GM19025 (cell line): ENCODE measurements around the gene CNBP.
"Not testable (repeated sequence)": the region's sequence is repeated elsewhere in the genome, so short reads cannot be mapped to it uniquely, and the experiment has no call there.

ENCODE experiments used
- ATAC-seq: cut with Tn5 transposase; IDR thresholded peaks from one replicate; pipeline ENCODE4 v1.9.1; 2021; ENCODE audit warnings: mild to moderate bottlenecking, low read depth, moderate library complexity; ENCODE audit not compliant: unreplicated experiment

The CNBP gene

GRCh38 chr3:129185783-129186182, 2.1 kb upstream of the CNBP start:
- no peak for ATAC-seq

GRCh38 chr3:129184784-129185542, 1.3 kb upstream of the CNBP start:
- not testable (repeated sequence) for ATAC-seq

GRCh38 chr3:129184396-129184657, 631 bp upstream of the CNBP start:
- ATAC-seq, result no peak

- no peak for ATAC-seq
Observed at GRCh38 chr3:129182390-129183185, 1.1 kb downstream of the CNBP start.

GRCh38 chr3:129181819-129182218, 1.9 kb downstream of the CNBP start:
- ATAC-seq, result no peak

- ATAC-seq, result no peak
Observed at GRCh38 chr3:129180461-129180860, 3.2 kb downstream of the CNBP start.

GRCh38 chr3:129176051-129176450, 7.6 kb downstream of the CNBP start:
- ATAC-seq, result no peak

GRCh38 chr3:129173725-129174124, 10.0 kb downstream of the CNBP start:
- no peak for ATAC-seq

- no peak for ATAC-seq
Observed at GRCh38 chr3:129173206-129173605, 10.5 kb downstream of the CNBP start.

- no peak for ATAC-seq
Observed at GRCh38 chr3:129166579-129167332, 16.9 kb downstream of the CNBP start.

- not testable (repeated sequence) for ATAC-seq
Observed at GRCh38 chr3:129165594-129165993, 18.1 kb downstream of the CNBP start.

- no peak for ATAC-seq
Observed at GRCh38 chr3:129164500-129164899, 19.2 kb downstream of the CNBP start.

GRCh38 chr3:129162729-129163579, 20.7 kb downstream of the CNBP start:
- ATAC-seq, result no peak

- ATAC-seq, result no peak
Observed at GRCh38 chr3:129161860-129162271, 21.8 kb downstream of the CNBP start.

GRCh38 chr3:129160891-129161859, 22.5 kb downstream of the CNBP start, which contains the start of gene ISY1:
Gene ISY1, minus strand, starts transcription at chr3:129161063. Its CDS starts 88 bp downstream, at chr3:129160975.
- ATAC-seq, result peak; percentile 79

- no peak for ATAC-seq
Observed at GRCh38 chr3:129144786-129145185, 38.9 kb downstream of the CNBP start.

- not testable (repeated sequence) for ATAC-seq
Observed at GRCh38 chr3:129141011-129141410, 42.7 kb downstream of the CNBP start.

GRCh38 chr3:129139911-129140310, 43.8 kb downstream of the CNBP start:
- ATAC-seq, result no peak

- not testable (repeated sequence) for ATAC-seq
Observed at GRCh38 chr3:129136275-129136674, 47.4 kb downstream of the CNBP start.
